Kidney (tissue), 14 donors: ENCODE measurements around the gene EHBP1. TPM values are rescaled to one million over a fixed set of nuclear protein-coding genes. Genes with fewer than 3 reads are reported as not detected.
"Not testable (repeated sequence)": the region's sequence is repeated elsewhere in the genome, so short reads cannot be mapped to it uniquely, and the experiment has no call there.

Experiments
- DNase-seq, 5 donors: peaks; one replicate each; pipeline ENCODE4 v3.0.0-alpha.2; 2013 to 2020
- FAIRE-seq: peaks from 2 replicates; lab custom pipeline; 2012; peaks lifted over from hg19 to GRCh38; lab: Jason Lieb, UNC
- H3K27ac ChIP-seq, 2 donors: one replicate each; pipeline ENCODE4 v1.7.0; 2013; ENCODE audit warnings: low read depth in 2 of 2, low read length in 2 of 2, inconsistent platforms in 1 of 2
- H3K27me3 ChIP-seq: one replicate; pipeline ENCODE4 v1.7.1; 2013; ENCODE audit warnings: low read length, inconsistent platforms; ENCODE audit not compliant: control insufficient read depth, insufficient read depth
- H3K36me3 ChIP-seq, 3 donors: one replicate each; pipeline versions ENCODE4 v1.7.0 to v1.7.1; 2013; ENCODE audit warnings: low read length in 3 of 3, control low read depth in 1 of 3, inconsistent platforms in 1 of 3; ENCODE audit not compliant: insufficient read depth in 3 of 3, control insufficient read depth in 2 of 3
- H3K4me1 ChIP-seq, 3 donors: one replicate each; pipeline versions ENCODE4 v1.7.0 to v1.7.1; 2013; ENCODE audit warnings: low read length in 3 of 3, inconsistent platforms in 1 of 3, low read depth in 1 of 3; ENCODE audit not compliant: control insufficient read depth in 2 of 3, insufficient read depth in 2 of 3
- H3K4me3 ChIP-seq, 3 donors: one replicate each; pipeline versions ENCODE4 v1.7.0 to v1.8.1; 2013; ENCODE audit warnings: low read length in 3 of 3, control low read depth in 1 of 3, inconsistent platforms in 1 of 3
- H3K9ac ChIP-seq, 3 donors: one replicate each; pipeline versions ENCODE4 v1.7.0 to v1.7.1; 2013; ENCODE audit warnings: low read length in 3 of 3, control low read depth in 1 of 3, inconsistent platforms in 1 of 3
- H3K9me3 ChIP-seq, 3 donors: one replicate each; pipeline versions ENCODE4 v1.7.0 to v1.7.1; 2013; ENCODE audit warnings: low read length in 3 of 3, control low read depth in 1 of 3, inconsistent platforms in 1 of 3; ENCODE audit not compliant: control insufficient read depth in 2 of 3, insufficient read depth in 1 of 3
- CTCF ChIP-seq: IDR thresholded peaks from 3 replicates; pipeline ENCODE4 v1.5.1; 2012; ENCODE audit warnings: mild to moderate bottlenecking, moderate library complexity, borderline replicate concordance; ENCODE audit not compliant: insufficient read depth; ENCODE audit errors: extremely low read depth
- intact Hi-C: fragments of 100-400 bp; cut with DNase I; formaldehyde crosslinking; loops from one replicate; pipeline ENCODE4 v1.11.1; 2022
- polyA plus RNA-seq: library from polyadenylated mRNA; stranded (reverse); fragments of 350-450 nt; fragmentation: Illumina TruSeq; extraction: RNeasy Lipid Tissue Mini Kit (QIAGEN cat#74804); gene quantifications from one replicate; pipeline ENCODE4 v1.2.3, GENCODE V29; 2014; ENCODE audit warnings: low read depth, low replicate concordance; ENCODE audit not compliant: insufficient read depth
- total RNA-seq: library from RNA; stranded (reverse); fragmentation: NEBNext Ultra II Directional; extraction: Animal tissue kit (Norgen Biotek cat#: 25700); gene quantifications from one replicate; pipeline ENCODE4 v1.2.1, GENCODE V29; 2021
- donor health status: control.
- donor health status: control.
- donor health status: control.
- donor health status: control.
- donor health status: control.
- donor health status: DM: yes; HTN: yes; CAD: no.
- donor health status: Normal renal cell carcinoma (clear cell type).

EHBP1 gene
- total and polyA plus RNA-seq, 2 donors from 2014 or later, result 12.5 to 42.7 TPM

- DNase-seq (no peak), FAIRE-seq (no peak)
- no peaks in the 10 kb centered on the region for H3K36me3 ChIP-seq
- no peaks in the 10 kb centered on the region for H3K4me1 ChIP-seq
- H3K27ac ChIP-seq, result no peak overlapping the region
- peaks cover 48% of the 10 kb centered on the region for H3K27me3 ChIP-seq
- TF ChIP-seq CTCF, result no peak
- no peak overlapping the region for H3K4me3 ChIP-seq
- H3K9me3 ChIP-seq, result no peaks in the 10 kb centered on the region
- no peak overlapping the region for H3K9ac ChIP-seq
- intact Hi-C loops, result no loop called here
These were observed 361.3 kb downstream of the EHBP1 start for GRCh38 chr2:63066838-63067237.

GRCh38 chr2:63071664-63072063 lies 366.2 kb downstream of the EHBP1 start:
- no peak overlapping the region for H3K4me3 ChIP-seq
- intact Hi-C loops, result no loop called here
- H3K27me3 ChIP-seq, result peaks cover 10% of the 10 kb centered on the region
- no peaks in the 10 kb centered on the region for H3K36me3 ChIP-seq
- no peak for DNase-seq
- no peak overlapping the region for H3K27ac ChIP-seq
- FAIRE-seq, result no peak
- TF ChIP-seq CTCF, result no peak
- H3K9ac ChIP-seq, result no peak overlapping the region
- H3K4me1 ChIP-seq, result no peaks in the 10 kb centered on the region
- no peaks in the 10 kb centered on the region for H3K9me3 ChIP-seq

- no peak for TF ChIP-seq CTCF
- intact Hi-C loops, result no loop called here
- Histone ChIP-seq H3K9ac (no peak overlapping the region), H3K27me3 (no peaks in the 10 kb centered on the region), H3K4me3 (no peak overlapping the region), H3K9me3 (no peaks in the 10 kb centered on the region), H3K36me3 (no peaks in the 10 kb centered on the region), H3K4me1 (no peaks in the 10 kb centered on the region), H3K27ac (no peak overlapping the region)
- DNase-seq, result no peak
- FAIRE-seq, result no peak
These were observed 368.5 kb downstream of the EHBP1 start for GRCh38 chr2:63073994-63074393.

- H3K9me3 ChIP-seq, FAIRE-seq: not testable (repeated sequence)
These were observed 368.9 kb downstream of the EHBP1 start for GRCh38 chr2:63074399-63074798.

More at GRCh38 chr2:63074399-63074798, 368.9 kb downstream of the EHBP1 start:
- H3K36me3 ChIP-seq, H3K9ac ChIP-seq, DNase-seq, H3K27ac ChIP-seq, H3K4me1 ChIP-seq, H3K4me3 ChIP-seq, intact Hi-C loops, H3K27me3 ChIP-seq: not testable (repeated sequence)
